GM19193 (cell line): Measurements from ENCODE around the gene SHLD3.

Experiments
- POLR2A ChIP-seq: IDR thresholded peaks from 4 replicates; pipeline ENCODE4 v1.6.1; 2011; ENCODE audit not compliant: insufficient read depth, insufficient read length; ENCODE audit errors: extremely low read depth

Gene SHLD3, protein sequence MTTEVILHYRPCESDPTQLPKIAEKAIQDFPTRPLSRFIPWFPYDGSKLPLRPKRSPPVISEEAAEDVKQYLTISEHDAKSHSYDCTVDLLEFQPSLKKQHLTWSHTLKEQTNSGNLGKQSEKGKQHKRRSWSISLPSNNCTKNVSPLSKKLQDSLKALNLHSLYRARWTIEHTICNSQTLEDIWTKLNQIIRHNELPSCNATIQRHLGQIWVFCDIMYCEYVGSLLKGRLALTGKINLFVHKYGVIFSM

DNA sequence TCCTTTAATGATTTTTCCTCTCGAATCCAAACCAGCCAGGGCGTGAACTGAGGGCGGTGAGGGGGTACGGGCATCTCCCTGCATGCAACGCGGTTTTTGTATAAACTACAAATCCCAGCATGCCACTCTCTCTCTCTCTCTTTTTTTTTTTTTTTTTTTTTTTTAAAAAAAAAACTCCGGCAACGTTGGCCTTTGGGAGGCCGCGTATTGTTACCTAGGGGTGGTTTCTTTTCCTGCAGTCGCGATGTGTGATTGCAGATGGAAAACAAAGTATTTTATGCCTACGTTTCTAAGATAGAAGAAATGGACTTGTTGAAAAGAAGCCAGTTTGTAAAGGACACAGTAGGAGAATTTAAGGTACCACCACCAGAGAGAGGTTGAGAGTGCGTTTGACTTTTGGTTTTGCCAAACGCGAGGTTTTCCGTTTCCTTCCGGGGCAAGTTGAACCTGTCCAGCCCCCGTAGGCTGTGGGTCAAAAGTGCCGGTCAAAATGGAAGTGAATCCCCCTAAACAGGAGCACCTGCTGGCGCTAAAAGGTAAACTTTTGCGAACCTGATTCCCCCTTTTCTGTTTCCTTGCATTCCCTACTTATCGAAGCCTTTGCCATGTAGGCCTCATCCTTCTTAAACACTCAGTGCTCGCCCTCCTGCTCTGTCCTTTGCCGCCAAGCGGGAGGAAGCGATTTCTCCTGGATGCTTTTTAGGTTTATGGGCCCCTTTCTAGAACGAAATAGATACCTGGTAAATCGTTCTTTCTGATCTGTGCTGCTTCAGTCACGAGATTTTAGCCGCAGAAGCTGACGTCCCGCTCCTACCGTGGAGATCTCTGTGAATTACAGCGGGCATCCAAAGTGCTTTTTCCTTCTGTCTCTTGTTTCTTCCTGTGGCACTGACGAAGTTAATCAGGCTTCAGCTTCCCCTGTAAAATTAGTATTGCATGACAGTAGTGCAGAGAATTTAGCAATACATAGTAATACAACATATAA is at the start of gene SHLD3, which contains the start of gene TRAPPC13:
SHLD3 (plus strand) TSS at position 457 of the 985 bp plus-strand sequence. CDS start 4,561 bp downstream, outside the sequence.
TRAPPC13 (plus strand) TSS at position 457 of the 985 bp plus-strand sequence; CDS start at position 491, 34 bp downstream.
- peak; percentile 68 for TF ChIP-seq POLR2A

DNA sequence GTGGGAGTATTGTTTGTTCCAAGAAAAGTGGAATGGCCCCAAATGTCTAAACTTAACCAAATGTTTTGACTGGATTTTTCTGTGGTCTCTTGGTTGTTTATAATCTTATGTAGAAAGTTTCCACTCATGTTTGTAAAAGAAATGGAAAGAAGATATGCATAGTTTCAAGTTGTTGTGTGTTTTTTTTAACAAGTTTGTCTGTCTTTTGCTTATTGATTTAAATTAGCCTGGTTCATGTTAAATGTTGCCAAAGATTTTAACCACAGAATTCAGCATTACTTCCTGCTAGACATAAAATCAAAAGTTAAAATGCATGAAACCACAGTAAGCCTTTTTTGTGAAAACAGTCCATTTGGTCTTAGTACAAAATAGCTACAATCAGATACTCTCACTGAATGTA is 47.7 kb upstream of the SHLD3 start:
- TF ChIP-seq POLR2A, result no peak

DNA sequence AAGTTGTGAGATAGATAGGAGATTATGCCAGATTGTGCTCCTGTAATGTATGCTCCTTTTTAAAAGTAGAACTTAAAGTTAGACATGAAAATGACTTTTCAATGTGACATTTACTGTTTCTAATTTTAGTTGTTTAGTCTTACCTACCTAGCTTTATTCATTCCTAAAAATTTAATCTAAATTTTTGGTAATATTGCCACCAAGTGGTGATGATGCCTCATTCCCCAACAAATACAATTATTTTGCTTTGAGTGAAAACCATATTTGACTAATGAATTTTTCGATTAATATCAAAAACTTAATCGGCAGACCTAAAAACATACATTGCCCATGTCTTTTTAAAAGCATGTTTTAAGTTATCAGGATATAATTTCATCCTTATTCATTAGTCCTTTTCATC is 36.1 kb upstream of the SHLD3 start:
- TF ChIP-seq POLR2A, result no peak

DNA sequence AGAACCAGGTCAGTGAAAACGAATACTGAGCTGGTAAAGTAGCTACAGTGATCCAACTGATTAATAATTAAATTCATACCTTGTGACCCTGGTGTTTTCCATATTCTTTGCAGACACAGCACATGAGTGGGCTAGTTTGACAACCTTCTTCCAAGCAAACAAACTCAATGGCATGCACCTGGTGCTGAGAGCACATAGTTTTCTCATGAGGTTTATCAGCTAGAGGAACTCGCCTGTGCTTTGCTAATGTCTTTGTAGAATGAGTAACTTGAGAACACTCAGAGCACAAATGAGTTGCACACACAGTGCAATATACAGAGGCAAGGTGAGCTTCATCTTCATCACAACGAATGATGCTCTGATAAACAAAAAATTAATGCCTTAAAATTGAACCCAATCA is 13.3 kb upstream of the SHLD3 start:
- TF ChIP-seq POLR2A, result no peak

DNA sequence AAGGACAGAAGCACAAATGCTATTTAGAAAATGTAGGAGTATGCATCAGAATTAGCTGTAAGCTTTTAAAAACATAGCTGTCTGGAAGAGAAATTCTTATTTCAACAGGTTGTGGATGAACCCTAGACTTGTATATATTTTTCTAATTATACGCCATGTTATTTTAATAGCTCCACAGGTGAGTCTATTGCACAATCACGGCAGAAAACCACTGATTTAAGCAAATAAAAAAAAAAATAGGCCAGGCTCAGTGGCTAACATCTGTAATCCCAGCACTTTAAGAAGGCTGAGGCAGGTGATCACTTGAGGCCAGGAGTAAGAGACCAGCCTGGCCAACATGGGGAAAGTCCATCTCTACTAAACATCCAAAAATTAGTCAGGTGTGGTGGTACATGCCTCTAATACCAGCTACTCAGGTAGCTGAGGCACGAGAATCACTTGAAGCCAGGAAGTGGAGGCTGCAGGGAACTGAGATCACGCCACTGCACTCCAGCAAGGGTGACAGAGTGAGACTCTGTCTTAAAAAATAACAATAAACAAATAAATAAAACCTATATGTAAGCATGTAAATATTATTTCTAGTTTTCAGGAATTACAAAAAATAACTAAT is 12.4 kb upstream of the SHLD3 start:
- no peak for TF ChIP-seq POLR2A

DNA sequence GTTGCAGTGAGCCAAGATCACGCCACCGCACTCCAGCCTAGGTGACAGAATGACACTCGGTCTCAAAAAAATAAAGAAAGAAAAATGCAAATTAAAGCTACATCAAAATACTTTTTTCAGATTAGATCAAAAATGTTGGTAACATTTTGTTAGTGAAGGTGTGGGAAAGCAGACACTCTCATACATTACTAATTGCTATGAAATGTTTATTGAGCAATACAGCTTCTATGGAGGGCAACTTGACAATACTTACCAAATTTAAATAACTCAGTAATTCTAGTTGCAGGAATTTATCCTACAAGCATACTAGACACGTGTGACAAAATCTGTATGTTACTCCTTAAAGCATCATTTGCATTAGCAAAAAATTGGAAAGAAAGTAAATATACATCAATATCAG is 4.8 kb upstream of the SHLD3 start:
- no peak for TF ChIP-seq POLR2A

DNA sequence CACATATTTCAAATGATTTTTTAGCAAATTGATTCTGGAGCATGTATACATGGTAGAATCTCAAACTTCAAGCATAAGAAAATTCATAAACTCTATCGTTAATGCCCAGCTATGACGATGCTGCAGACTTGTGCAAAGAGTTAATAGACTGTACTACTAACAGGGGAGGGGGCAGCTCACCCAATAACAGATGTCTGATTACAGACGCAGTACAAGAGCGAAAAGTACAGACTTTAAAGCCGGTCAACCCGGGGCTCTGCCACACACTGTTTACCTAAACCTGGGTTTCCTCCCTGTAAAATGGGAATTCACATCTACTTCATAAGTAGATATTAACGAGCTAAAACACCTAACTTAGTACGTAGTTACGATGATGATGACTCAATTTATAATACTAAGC is 1.3 kb upstream of the SHLD3 start:
- TF ChIP-seq POLR2A, result no peak

DNA sequence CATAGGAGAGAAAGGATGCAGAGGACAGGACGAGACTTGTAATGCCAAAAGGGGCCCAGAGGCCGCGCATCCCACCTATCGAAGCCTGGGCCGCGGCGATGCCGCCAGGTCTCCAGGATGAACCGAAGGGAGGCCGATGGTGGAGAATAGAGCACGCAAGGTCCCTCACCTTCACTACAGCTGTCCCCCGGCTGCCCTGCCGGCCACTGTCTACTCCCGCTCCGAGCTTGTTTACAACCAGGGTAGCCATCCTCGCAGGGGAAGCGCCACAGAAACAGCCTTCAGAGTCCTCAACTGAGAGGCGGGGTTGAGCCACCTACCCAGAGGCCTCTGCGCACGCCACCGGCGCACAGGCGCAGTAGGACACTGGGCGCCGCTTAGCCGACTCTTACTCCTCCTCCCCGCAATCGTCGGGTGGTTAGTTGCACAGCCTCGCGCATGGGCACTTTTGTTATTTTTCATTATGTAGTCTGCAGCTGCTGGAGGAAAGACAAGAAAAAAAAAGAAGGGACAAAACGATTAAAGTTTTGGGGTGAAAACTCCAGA is 729 bp upstream of the SHLD3 start, which contains the start of gene TRIM23:
TRIM23 (minus strand) TSS at position 309 of the 546 bp plus-strand sequence; CDS start at position 250, 59 bp downstream.
- peak; percentile 72 for TF ChIP-seq POLR2A

DNA sequence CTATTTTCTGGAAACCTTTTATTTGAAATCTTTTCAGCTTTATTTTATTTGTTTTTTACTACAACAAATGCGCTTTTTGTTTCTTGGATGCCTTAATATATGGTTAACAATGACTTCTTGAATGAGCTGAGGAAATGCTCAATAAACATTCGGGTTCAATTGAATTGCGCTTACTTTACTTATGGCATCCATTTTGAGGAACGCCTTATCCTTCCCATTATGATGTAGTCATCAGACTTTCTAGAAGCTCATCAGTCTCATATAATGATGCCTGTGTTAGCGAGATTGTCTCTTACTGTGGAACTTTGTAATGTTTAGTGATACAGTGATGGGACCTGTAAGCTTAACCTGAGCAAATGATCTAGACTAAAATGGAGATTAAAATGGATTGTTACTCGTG is 916 bp downstream of the SHLD3 start:
- no peak for TF ChIP-seq POLR2A

DNA sequence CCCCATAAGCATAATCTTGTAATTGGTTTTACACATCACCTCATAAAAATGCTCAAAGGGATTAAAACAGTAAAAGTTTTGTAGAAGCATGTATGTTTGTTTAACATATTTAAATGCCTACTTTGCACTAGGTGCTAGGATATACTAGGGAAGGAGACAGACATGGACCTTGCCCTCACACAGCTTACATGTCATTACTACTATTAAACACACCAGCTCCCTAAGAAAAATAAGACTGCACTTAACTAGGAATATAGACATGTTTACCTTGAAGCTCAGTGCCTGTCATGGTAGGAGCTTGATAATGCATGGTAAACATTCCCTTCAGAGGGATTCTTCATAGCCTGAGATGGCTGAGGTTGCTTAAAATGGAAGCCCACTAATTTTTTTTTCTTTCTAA is 6.2 kb downstream of the SHLD3 start:
- no peak for TF ChIP-seq POLR2A

DNA sequence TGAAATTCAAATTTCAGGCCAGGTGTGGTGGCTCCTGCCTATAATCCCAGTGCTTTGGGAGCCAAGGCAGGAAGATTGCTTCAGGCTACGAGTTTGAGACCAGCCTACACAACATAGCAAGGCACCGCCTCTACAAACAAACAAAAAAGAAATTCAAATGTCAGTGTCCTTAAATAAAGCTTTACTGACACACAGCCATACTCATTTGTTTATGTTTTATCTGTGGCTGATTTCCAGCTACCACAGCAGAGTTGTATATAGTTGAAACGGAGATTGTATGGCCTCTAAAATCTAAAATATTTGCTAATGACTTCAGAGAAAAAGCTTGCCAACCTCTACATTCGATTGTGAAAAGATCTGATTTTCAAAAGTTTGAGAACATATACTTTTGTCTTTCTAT is 15.4 kb downstream of the SHLD3 start:
- no peak for TF ChIP-seq POLR2A

DNA sequence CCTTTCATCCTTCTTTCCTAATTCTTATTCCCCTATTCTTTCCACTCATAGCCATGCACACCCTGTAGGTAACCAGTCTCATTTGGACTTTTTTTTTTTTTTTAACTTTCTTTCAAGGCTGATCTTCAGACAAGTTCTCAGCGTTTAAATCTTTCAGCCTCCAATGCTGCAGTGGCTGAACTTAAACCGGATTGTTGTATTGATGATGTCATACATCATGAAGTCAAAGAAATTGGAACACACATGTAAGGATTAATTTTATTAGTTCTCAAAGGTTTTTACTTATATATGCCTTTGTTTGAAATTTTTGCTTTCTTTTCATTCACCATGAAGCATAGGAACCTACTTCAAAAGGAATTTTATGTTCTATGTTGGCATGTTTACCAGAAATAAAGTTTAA is 22.1 kb downstream of the SHLD3 start:
- no peak for TF ChIP-seq POLR2A

DNA sequence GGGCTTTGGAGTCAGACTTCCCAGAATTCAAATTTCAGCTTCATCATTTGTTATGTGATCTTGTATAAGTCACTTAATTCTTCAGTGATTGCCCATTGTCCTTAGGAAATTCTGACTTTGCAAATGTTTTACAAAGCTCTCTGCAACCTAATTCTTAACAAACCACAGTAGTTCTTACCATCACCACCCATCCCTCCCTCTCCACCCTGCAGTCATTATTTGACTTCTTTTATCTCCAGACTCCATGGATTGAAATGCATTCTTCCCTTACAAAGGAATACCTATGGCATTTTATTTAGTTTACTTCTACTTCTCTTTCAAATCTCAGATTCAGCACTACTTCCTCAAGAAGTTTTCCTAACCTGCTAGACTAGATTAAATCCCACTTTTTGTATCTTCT is 23.1 kb downstream of the SHLD3 start:
- no peak for TF ChIP-seq POLR2A

DNA sequence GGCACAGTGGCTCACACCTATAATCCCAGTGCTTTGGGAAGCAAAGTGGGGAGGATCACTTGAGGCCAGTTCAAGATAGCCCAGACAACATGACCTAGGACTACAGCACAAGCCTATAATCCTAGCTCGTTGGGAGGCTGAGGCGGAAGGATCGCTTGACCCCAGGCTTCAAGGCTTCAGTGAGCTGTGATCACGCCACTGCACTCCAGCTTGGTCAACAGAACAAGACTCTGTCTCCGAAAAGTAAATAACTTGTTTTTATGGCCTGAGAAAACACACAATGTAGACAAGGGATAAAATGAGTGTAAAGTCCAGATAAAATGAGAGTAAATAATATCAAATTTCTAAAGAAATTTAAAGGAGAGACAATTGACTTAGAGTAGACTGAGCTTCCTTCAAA is 26.3 kb downstream of the SHLD3 start:
- TF ChIP-seq POLR2A, result no peak

DNA sequence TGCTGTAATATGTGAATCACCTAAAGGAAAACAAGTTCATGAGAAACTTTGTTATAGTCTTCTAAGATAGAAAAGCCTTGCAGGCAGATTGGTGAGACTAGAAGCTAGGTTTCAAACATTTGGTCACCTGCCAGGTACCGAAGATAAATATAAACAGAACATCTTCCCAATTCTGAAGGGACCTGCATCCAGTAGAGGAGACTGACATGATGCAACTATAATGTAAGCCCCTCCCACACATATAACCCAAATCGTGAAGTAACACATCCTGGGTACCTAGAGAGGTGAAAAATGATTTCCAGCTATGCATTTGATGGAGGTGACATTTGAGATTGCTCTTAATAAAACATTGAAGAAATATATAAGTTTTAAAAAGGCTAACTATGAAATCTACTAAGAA is 29.9 kb downstream of the SHLD3 start:
- TF ChIP-seq POLR2A, result no peak

DNA sequence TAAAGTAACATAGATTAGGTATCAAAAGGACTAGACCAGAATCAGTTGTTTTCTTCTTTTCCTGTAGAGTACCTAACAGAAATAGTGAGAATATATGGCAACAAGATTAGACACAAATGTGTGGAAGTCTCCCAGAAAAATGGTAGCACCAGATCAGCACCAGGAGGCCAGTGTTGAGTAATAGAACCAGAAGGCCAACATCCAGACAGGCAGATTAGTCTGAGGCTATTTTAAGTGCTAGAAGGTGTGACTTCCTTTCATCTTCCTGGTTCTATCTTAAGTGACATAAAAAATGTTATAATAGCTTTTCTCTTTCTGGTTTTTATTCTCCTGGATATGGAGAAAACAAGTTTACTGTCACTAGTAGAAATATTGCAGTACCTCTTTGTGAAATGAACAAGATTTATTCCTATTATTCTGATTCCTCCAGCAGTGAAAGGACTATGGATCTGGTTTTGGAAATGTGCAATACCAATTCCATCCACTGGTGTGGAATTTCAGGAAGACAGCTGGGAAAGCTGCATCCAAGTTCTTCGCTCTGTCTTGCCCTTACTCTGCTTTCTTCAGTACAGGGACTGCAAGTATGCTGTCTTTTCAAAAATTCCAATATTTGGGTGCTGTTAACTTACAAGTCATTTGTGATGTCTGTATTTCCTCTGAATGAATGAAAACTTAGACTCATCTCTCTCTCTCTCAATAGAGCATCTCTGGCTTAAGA is 39.1 kb downstream of the SHLD3 start:
- TF ChIP-seq POLR2A, result no peak
